HepG2 (cell line): ENCODE data around the gene TTC22. TPM values are rescaled to one million over a fixed set of nuclear protein-coding genes. Genes with fewer than 3 reads are reported as not detected.

Source experiments
- DNMT1 ChIP-seq: sonication (generic); formaldehyde crosslinking; IDR thresholded peaks from 2 replicates; pipeline ENCODE4 v1.5.1; 2020; ENCODE audit warnings: mild to moderate bottlenecking, missing genetic modification reagents
- ZHX1 ChIP-seq: sonication (generic); formaldehyde crosslinking; IDR thresholded peaks from 2 replicates; pipeline ENCODE4 v1.8.1; 2022; ENCODE audit warnings: low read depth, mild to moderate bottlenecking, missing genetic modification reagents
- ZNF460 ChIP-seq: sonication (generic); formaldehyde crosslinking; IDR thresholded peaks from 2 replicates; pipeline ENCODE4 v1.5.1; 2020; ENCODE audit warnings: missing genetic modification reagents, mild to moderate bottlenecking, borderline replicate concordance
- ZNF713 ChIP-seq: sonication (generic); formaldehyde crosslinking; IDR thresholded peaks from 2 replicates; pipeline ENCODE4 v1.4.0; 2020; ENCODE audit warnings: mild to moderate bottlenecking, missing genetic modification reagents
- ZSCAN25 ChIP-seq: sonication (generic); formaldehyde crosslinking; IDR thresholded peaks from 2 replicates; pipeline ENCODE4 v1.8.0; 2022; ENCODE audit warnings: mild to moderate bottlenecking, missing genetic modification reagents
- polyA plus RNA-seq, 8 experiments: library from polyadenylated mRNA; depleted of rRNA in 3 of 8; stranded (reverse) in 7 of 8; unstranded in 1 of 8; fragments of >200 nt; fragmentation: Illumina TruSeq in 4 of 8; extraction: Trizol in 4 of 8; gene quantifications; 2 replicates each; pipeline versions ENCODE4 v1.2.1 to v1.2.3, GENCODE V29; 2011 to 2016; ENCODE audit warnings: low read depth in 4 of 8, missing spikeins in 1 of 8, mixed read lengths in 1 of 8; ENCODE audit not compliant: insufficient read depth in 1 of 8
- total RNA-seq, 5 experiments: library from RNA; depleted of rRNA; stranded (reverse); fragments of >200 nt; fragmentation: Illumina TruSeq; extraction: Trizol; gene quantifications; 2 replicates each; pipeline ENCODE4 v1.2.3, GENCODE V29; 2016; ENCODE audit warnings: low read depth in 1 of 5
- TF ChIP-seq, protein P1 (sequence below): sonication (generic); formaldehyde crosslinking; IDR thresholded peaks from 2 replicates; pipeline ENCODE4 v1.4.0; 2020; ENCODE audit warnings: missing genetic modification reagents, borderline replicate concordance

TTC22 gene
- total and polyA plus RNA-seq, 2 of the 13 experiments (the other 11 are each of a cell fraction or from before 2014, with no cell fraction given) = not detected

GRCh38 chr1:54757833-54758232, 43.3 kb downstream of the TTC22 start (continued):
- TF ChIP-seq ZHX1 = no peak
- no peak for TF ChIP-seq DNMT1 (CRISPR knock-in tag)
- TF ChIP-seq ZNF460 (CRISPR knock-in tag) = no peak
- no peak for TF ChIP-seq ZSCAN25 (CRISPR knock-in tag)
- TF ChIP-seq, protein P1, sequence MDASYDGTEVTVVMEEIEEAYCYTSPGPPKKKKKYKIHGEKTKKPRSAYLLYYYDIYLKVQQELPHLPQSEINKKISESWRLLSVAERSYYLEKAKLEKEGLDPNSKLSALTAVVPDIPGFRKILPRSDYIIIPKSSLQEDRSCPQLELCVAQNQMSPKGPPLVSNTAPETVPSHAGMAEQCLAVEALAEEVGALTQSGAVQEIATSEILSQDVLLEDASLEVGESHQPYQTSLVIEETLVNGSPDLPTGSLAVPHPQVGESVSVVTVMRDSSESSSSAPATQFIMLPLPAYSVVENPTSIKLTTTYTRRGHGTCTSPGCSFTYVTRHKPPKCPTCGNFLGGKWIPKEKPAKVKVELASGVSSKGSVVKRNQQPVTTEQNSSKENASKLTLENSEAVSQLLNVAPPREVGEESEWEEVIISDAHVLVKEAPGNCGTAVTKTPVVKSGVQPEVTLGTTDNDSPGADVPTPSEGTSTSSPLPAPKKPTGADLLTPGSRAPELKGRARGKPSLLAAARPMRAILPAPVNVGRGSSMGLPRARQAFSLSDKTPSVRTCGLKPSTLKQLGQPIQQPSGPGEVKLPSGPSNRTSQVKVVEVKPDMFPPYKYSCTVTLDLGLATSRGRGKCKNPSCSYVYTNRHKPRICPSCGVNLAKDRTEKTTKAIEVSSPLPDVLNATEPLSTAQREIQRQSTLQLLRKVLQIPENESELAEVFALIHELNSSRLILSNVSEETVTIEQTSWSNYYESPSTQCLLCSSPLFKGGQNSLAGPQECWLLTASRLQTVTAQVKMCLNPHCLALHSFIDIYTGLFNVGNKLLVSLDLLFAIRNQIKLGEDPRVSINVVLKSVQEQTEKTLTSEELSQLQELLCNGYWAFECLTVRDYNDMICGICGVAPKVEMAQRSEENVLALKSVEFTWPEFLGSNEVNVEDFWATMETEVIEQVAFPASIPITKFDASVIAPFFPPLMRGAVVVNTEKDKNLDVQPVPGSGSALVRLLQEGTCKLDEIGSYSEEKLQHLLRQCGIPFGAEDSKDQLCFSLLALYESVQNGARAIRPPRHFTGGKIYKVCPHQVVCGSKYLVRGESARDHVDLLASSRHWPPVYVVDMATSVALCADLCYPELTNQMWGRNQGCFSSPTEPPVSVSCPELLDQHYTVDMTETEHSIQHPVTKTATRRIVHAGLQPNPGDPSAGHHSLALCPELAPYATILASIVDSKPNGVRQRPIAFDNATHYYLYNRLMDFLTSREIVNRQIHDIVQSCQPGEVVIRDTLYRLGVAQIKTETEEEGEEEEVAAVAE (CRISPR knock-in tag) = no peak
- no peak for TF ChIP-seq ZNF713 (CRISPR knock-in tag)
- TF ChIP-seq, all 625 proteins: peak for 0
